HCT116 (cell line): ENCODE results near the gene CYB5D1. TPM values are rescaled to one million over a fixed set of nuclear protein-coding genes. Genes with fewer than 3 reads are reported as not detected.

Experiments used
- ATAC-seq: fragments of 200-7000 bp; cut with Tn5 transposase; 2 replicates; pipeline ENCODE4 v1.9.1; 2020; ENCODE audit warnings: mild to moderate bottlenecking, moderate library complexity
- BruUV-seq: library from RNA; stranded (reverse); fragments of 400-500 nt; replicated peaks from 2 replicates; lab custom pipeline; 2021; lab: Mats Ljungman, UMichigan
- CTCF ChIA-PET: fragments of 300-600 bp; sonication (Branson Sonifier 250); formaldehyde crosslinking; loops from one replicate; lab custom pipeline; 2021; ENCODE audit warnings: antibody characterized with exemption; lab: Charles Lee
- POLR2A ChIA-PET: fragments of 300-600, 350-600 bp; sonication (Branson Sonifier 250); formaldehyde crosslinking; loops from one replicate; lab custom pipeline; 2021; ENCODE audit warnings: antibody characterized with exemption; lab: Charles Lee
- RAD21 ChIA-PET, 2 experiments: fragments of 300-600 bp; sonication (Branson Sonifier 250); formaldehyde crosslinking; loops; one replicate each; lab custom pipeline; 2023; ENCODE audit warnings: low total read pairs in 2 of 2; ENCODE audit not compliant: uncharacterized antibody in 2 of 2, unreplicated experiment in 2 of 2, low non-redundant PET in 1 of 2; lab: Charles Lee
- DNase-seq: peaks from one replicate; pipeline ENCODE4 v3.0.0-alpha.2; 2010; ENCODE audit warnings: low read depth, low spot score
- H2AFZ ChIP-seq: fragments of 200-600 bp; shearing (Covaris generic), sonication (generic); 2 replicates; pipeline ENCODE4 v1.6.1; 2017; ENCODE audit warnings: low read depth, mixed run types, mixed read lengths, antibody characterized with exemption, low read length; ENCODE audit not compliant: poor library complexity, severe bottlenecking
- H3K27ac ChIP-seq: 2 replicates; pipeline ENCODE4 v1.5.1; 2012; ENCODE audit warnings: low read depth, low read length
- H3K27me3 ChIP-seq: fragments of 200-600 bp; sonication (generic); 2 replicates; pipeline ENCODE4 v1.6.1; 2016; ENCODE audit warnings: mixed run types, low read length, mixed read lengths; ENCODE audit not compliant: insufficient read depth
- H3K36me3 ChIP-seq, 2 experiments: fragments of 200-500 bp in 1 of 2; fragments of 200-600 bp in 1 of 2; sonication (Bioruptor generic) in 1 of 2; sonication (generic) in 1 of 2; 2 replicates each; pipeline versions ENCODE4 v1.5.1 to v1.6.1; 2014 to 2016; ENCODE audit warnings: low read length in 2 of 2, inconsistent platforms in 1 of 2, mixed read lengths in 1 of 2, mixed run types in 1 of 2; ENCODE audit not compliant: insufficient read depth in 2 of 2, control insufficient read depth in 1 of 2
- H3K4me1 ChIP-seq, 2 experiments: fragments of 200-600 bp in 1 of 2; sonication (generic) in 1 of 2; 2 replicates each; pipeline versions ENCODE4 v1.5.1 to v1.6.1; 2012 to 2017; ENCODE audit warnings: low read length in 2 of 2, inconsistent platforms in 1 of 2, mild to moderate bottlenecking in 1 of 2, mixed read lengths in 1 of 2, mixed run types in 1 of 2, moderate library complexity in 1 of 2; ENCODE audit not compliant: insufficient read depth in 2 of 2, control insufficient read depth in 1 of 2
- H3K4me2 ChIP-seq: fragments of 200-600 bp; sonication (generic); 2 replicates; pipeline ENCODE4 v1.6.1; 2017; ENCODE audit warnings: mixed run types, low read length, mixed read lengths
- H3K4me3 ChIP-seq, 2 experiments: fragments of 200-600 bp in 1 of 2; sonication (generic) in 1 of 2; replicated peaks in 1 of 2; 2 replicates each; pipeline ENCODE4 v1.5.1; 2011 to 2016; ENCODE audit warnings: low read length in 2 of 2, control low read depth in 1 of 2, low read depth in 1 of 2, mild to moderate bottlenecking in 1 of 2, mixed read lengths in 1 of 2, mixed run types in 1 of 2
- H3K79me2 ChIP-seq: fragments of 200-600 bp; sonication (generic); 2 replicates; pipeline ENCODE4 v1.6.1; 2017; ENCODE audit warnings: mild to moderate bottlenecking, mixed run types, low read length, moderate library complexity, mixed read lengths; ENCODE audit not compliant: insufficient read depth
- H3K9ac ChIP-seq: fragments of 200-600 bp; sonication (generic); 2 replicates; pipeline ENCODE4 v1.6.1; 2016; ENCODE audit warnings: low read length, mixed read lengths
- H3K9me2 ChIP-seq: fragments of 200-600 bp; sonication (generic), shearing (Covaris generic); 2 replicates; pipeline ENCODE4 v1.6.1; 2017; ENCODE audit warnings: mixed run types, mild to moderate bottlenecking, moderate library complexity; ENCODE audit not compliant: insufficient read depth
- H3K9me3 ChIP-seq, 2 experiments: fragments of 200-500 bp in 1 of 2; fragments of 200-600 bp in 1 of 2; sonication (Bioruptor generic) in 1 of 2; sonication (generic) in 1 of 2; 2 replicates each; pipeline ENCODE4 v1.6.1; 2014 to 2017; ENCODE audit warnings: low read length in 2 of 2, mixed read lengths in 2 of 2, inconsistent platforms in 1 of 2, low read depth in 1 of 2, mild to moderate bottlenecking in 1 of 2, mixed run types in 1 of 2, moderate library complexity in 1 of 2; ENCODE audit not compliant: control insufficient read depth in 1 of 2, insufficient read depth in 1 of 2
- H4K20me1 ChIP-seq: fragments of 200-600 bp; sonication (generic), shearing (Covaris generic); 2 replicates; pipeline ENCODE4 v1.6.1; 2017; ENCODE audit warnings: mixed run types, mild to moderate bottlenecking, moderate library complexity; ENCODE audit not compliant: insufficient read depth
- ATF3 ChIP-seq: IDR thresholded peaks from 2 replicates; pipeline ENCODE4 v1.6.1; 2012
- CEBPB ChIP-seq: IDR thresholded peaks from 2 replicates; pipeline ENCODE4 v1.6.1; 2012; ENCODE audit warnings: low read depth
- CTCF ChIP-seq, 3 experiments: fragments of 200-600 bp in 1 of 3; sonication (generic) in 1 of 3; IDR thresholded peaks in 2 of 3; conservative IDR thresholded peaks in 1 of 3; 2 replicates each; pipeline ENCODE4 v1.5.1; 2012 to 2017; ENCODE audit warnings: low read depth in 2 of 3, low read length in 2 of 3, antibody characterized with exemption in 1 of 3, borderline replicate concordance in 1 of 3, control low read depth in 1 of 3, mild to moderate bottlenecking in 1 of 3, mixed read lengths in 1 of 3, mixed run types in 1 of 3, moderate library complexity in 1 of 3; ENCODE audit not compliant: insufficient read depth in 1 of 3
- EGR1 ChIP-seq: IDR thresholded peaks from 2 replicates; pipeline ENCODE4 v1.6.1; 2012; ENCODE audit warnings: low read depth
- ELF1 ChIP-seq: IDR thresholded peaks from 2 replicates; pipeline ENCODE4 v1.6.1; 2012; ENCODE audit warnings: low read depth, borderline replicate concordance
- FOSL1 ChIP-seq: IDR thresholded peaks from 2 replicates; pipeline ENCODE4 v1.6.1; 2012; ENCODE audit warnings: low read depth
- JUND ChIP-seq: IDR thresholded peaks from 2 replicates; pipeline ENCODE4 v1.6.1; 2012
- POLR2A ChIP-seq: IDR thresholded peaks from 2 replicates; pipeline ENCODE4 v1.7.0; 2011; ENCODE audit warnings: borderline replicate concordance; ENCODE audit not compliant: insufficient read depth, insufficient read length; ENCODE audit errors: extremely low read depth
- POLR2AphosphoS5 ChIP-seq: IDR thresholded peaks from 2 replicates; pipeline ENCODE4 v1.6.1; 2011; ENCODE audit warnings: mild to moderate bottlenecking, low read depth, low read length, moderate library complexity
- REST ChIP-seq: IDR thresholded peaks from 2 replicates; pipeline ENCODE4 v1.6.1; 2012; ENCODE audit warnings: low read depth
- SIN3A ChIP-seq: IDR thresholded peaks from 2 replicates; pipeline ENCODE4 v1.6.1; 2012; ENCODE audit warnings: low read depth
- YY1 ChIP-seq: IDR thresholded peaks from 2 replicates; pipeline ENCODE4 v1.6.1; 2011; ENCODE audit warnings: low read length, low read depth, moderate library complexity, mild to moderate bottlenecking; ENCODE audit not compliant: insufficient replicate concordance; ENCODE audit errors: extremely low read depth
- ZBTB33 ChIP-seq: IDR thresholded peaks from 2 replicates; pipeline ENCODE4 v1.6.1; 2011; ENCODE audit warnings: mild to moderate bottlenecking, low read length, moderate library complexity; ENCODE audit not compliant: insufficient replicate concordance; ENCODE audit errors: extremely low read depth
- ZFX ChIP-seq: fragments of 450-650 bp; IDR thresholded peaks from 2 replicates; pipeline ENCODE4 v1.6.1; 2017
- intact Hi-C: fragments of 100-400 bp; cut with micrococcal nuclease; formaldehyde crosslinking; loops from 2 replicates; pipeline ENCODE4 v1.10.0; 2022
- total RNA-seq: library from RNA; stranded (reverse); gene quantifications from one replicate; pipeline ENCODE4 v1.2.1, GENCODE V29; 2021; ENCODE audit not compliant: unreplicated experiment

CYB5D1 gene
- total RNA-seq, 1 experiment from 2014 or later: 21.5 TPM

- TF ChIP-seq POLR2A: peak; percentile 59
- TF ChIP-seq ELF1: no peak
- TF ChIP-seq ZFX: peak; percentile 37; the same call in 1 of the 2 replicates
- no peak for TF ChIP-seq ATF3
- TF ChIP-seq REST: no peak
- TF ChIP-seq FOSL1: no peak
- peak; percentile 86 for TF ChIP-seq POLR2AphosphoS5
- no peak for TF ChIP-seq YY1
- no peak for TF ChIP-seq EGR1
- no peak for TF ChIP-seq ZBTB33
- no peak for TF ChIP-seq JUND
- no peak; the same call in 1 of the 2 replicates for TF ChIP-seq SIN3A
- TF ChIP-seq CTCF (IDR thresholded peaks at IDR 0.05 in 2 of 3, conservative IDR thresholded peaks at IDR 0.05 in 1 of 3; ENCODE audit: borderline replicate concordance in 1 of 3, insufficient read depth in 1 of 3, low read depth in 2 of 3, low read length in 2 of 3): no peak
- no peak for TF ChIP-seq CEBPB
- Histone ChIP-seq H3K9me2 (no peaks in the 10 kb centered on the region), H3K9ac (peak overlapping the region; percentile 86), H3K79me2 (peaks cover 33% of the 10 kb centered on the region), H3K27ac (peak overlapping the region; percentile 97), H3K4me3 (peak overlapping the region; percentile 56 to 82), H3K4me2 (peak overlapping the region; percentile 99), H4K20me1 (no peaks in the 10 kb centered on the region), H3K36me3 (peaks cover 7 to 15% of the 10 kb centered on the region in 2 experiments; a peak in 2 of 4 replicates), H3K4me1 (peaks cover 39 to 53% of the 10 kb centered on the region in 2 experiments), H2AFZ (no peak overlapping the region), H3K27me3 (no peaks in the 10 kb centered on the region), H3K9me3 (no peaks in the 10 kb centered on the region)
- POLR2A ChIA-PET: no interaction called here
- BruUV-seq: TSS peak; percentile 70
- peak; percentile 84 for DNase-seq
- CTCF ChIA-PET: no interaction called here
- RAD21 ChIA-PET: no interaction called here
- ATAC-seq: peak; percentile 85
- intact Hi-C loops: loop anchor here (1.0 to 2.0 kb wide), 2 partner anchors 30 to 53 kb away; partner anchors contain the start of genes KDM6B and NAA38
Observed at GRCh38 chr17:7887482-7888183, 29.8 kb downstream of the CYB5D1 start.
